ENCODE results near the gene MAOA.

- TF ChIP-seq FOXK1 (CRISPR knock-in tag; IDR thresholded peaks at IDR 0.05; ENCODE audit: borderline replicate concordance, low read depth), result no peak
- no peak for TF ChIP-seq CTCF (CRISPR knock-in tag; IDR thresholded peaks at IDR 0.05)
- no peak for TF ChIP-seq EP300 (IDR thresholded peaks at IDR 0.05; ENCODE audit: low read depth in 2 of 2, low read length in 2 of 2)
- TF ChIP-seq EP300 (CRISPR knock-in tag; IDR thresholded peaks at IDR 0.05; ENCODE audit: borderline replicate concordance), result no peak
- no peak for TF ChIP-seq NR3C1 (CRISPR knock-in tag; IDR thresholded peaks at IDR 0.05)
- no peak for TF ChIP-seq ZNF777 (CRISPR knock-in tag; IDR thresholded peaks at IDR 0.05)
- no peak for TF ChIP-seq ZHX1 (CRISPR knock-in tag; IDR thresholded peaks at IDR 0.05; ENCODE audit: low read depth)
- no peak for TF ChIP-seq TBP (CRISPR knock-in tag; IDR thresholded peaks at IDR 0.05)
- TF ChIP-seq KLF6 (CRISPR knock-in tag; IDR thresholded peaks at IDR 0.05), result no peak
- no peak for TF ChIP-seq ZNF660 (CRISPR knock-in tag; IDR thresholded peaks at IDR 0.05; ENCODE audit: borderline replicate concordance, low read depth)
- TF ChIP-seq MED1 (CRISPR knock-in tag; IDR thresholded peaks at IDR 0.05), result 0 out of 2 replicates have a peak, but pooled peaks have one; percentile 29
- no peak for TF ChIP-seq ZBTB21 (CRISPR knock-in tag; IDR thresholded peaks at IDR 0.05)
Observed at GRCh38 chrX:43703211-43703791, 47.2 kb downstream of the MAOA start.
